ENCODE results near the gene OTUB1. TPM values are rescaled to one million over a fixed set of nuclear protein-coding genes. Genes with fewer than 3 reads are reported as not detected.

Gene OTUB1, protein sequence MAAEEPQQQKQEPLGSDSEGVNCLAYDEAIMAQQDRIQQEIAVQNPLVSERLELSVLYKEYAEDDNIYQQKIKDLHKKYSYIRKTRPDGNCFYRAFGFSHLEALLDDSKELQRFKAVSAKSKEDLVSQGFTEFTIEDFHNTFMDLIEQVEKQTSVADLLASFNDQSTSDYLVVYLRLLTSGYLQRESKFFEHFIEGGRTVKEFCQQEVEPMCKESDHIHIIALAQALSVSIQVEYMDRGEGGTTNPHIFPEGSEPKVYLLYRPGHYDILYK
- total RNA-seq = 111 and 141 TPM in 2 replicates

DNA sequence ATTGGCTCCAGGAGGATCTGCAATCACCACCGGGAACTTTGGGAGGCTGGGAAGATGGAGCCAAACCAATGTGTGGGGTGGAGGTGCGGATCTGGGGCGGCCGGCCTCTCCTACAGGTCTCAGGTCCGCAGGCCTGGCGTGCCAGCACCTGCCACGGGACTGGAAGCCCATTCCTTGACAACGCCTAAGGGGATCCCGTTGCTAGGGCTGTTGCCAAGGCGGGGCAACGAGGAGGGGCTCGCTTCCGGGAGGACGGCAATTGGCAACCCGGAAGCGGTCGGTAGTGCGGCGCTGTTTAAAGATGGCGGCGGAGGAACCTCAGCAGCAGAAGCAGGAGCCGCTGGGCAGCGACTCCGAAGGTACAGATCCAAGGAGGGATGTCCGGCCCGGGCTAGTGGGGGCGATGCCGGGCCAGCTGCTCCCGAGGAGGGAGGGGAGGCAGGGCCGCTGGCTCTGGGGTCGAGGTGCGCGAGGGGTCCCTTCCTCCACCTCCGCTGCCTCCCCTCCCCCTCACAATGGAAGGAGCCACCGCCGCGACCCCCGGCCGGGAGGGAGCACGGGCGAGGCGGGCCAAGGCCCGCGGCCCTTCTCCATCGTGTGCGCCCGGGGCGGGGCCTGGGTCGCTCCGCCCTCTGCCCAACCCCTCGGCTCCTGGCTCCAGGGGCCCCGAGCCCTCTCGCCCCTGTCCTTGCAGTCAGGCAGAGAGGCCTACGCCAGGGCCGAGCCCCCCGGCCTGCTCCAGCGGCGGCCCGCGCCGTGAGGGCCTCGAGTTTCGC, at the start of gene OTUB1:
Gene OTUB1, plus strand, starts transcription at position 283 of the 776 bp plus-strand sequence. Its CDS starts 19 bp downstream, at position 302.

DNA sequence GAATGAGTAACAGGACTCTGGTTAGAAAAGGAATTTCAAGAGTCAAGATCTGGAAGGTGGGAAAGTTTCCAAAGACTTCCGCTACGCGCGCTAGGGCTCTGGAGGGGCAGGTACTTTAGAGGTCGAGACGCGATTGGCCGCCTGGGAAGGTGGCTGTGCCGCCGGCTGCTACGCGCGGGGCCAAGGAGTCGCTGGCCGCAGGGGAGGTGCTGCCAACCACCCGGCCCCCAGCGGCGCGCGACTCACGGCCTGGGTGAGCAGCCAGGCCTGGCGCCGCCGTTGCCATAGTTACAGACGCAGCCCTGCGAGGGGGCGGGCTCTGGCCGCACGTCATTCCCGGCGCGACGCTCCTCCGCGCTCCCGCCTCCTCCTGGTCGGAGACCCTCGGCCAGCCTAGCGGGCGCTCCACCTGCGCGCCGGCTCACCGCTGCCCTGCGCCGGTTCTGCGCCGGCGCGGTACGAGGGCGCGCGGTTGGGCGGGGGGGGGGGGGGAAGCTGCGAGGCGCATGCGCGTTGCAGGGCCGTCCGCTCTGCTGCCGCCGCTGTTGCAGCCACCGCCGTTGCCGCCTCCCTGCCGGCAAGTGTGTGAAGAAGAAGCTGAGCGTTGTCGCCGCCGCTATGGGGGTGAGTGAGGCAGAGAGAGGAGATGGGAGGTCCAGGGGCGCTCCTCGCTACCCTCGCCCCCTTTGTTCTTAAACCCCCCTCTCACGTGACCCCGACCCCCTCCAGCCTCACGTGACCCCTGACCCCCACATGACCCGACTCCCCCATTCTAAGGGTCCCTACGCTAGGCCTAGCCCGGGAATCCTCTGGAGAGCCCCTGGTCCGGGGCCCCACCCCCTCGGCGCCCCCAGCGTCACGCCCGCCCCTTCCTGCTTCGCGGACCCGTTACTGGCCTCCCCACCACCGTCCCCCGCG, 47.5 kb upstream of the OTUB1 start, which contains the start of gene NAA40:
Gene NAA40, plus strand, starts transcription at position 524 of the 918 bp plus-strand sequence. Its CDS starts 95 bp downstream, at position 619.

DNA sequence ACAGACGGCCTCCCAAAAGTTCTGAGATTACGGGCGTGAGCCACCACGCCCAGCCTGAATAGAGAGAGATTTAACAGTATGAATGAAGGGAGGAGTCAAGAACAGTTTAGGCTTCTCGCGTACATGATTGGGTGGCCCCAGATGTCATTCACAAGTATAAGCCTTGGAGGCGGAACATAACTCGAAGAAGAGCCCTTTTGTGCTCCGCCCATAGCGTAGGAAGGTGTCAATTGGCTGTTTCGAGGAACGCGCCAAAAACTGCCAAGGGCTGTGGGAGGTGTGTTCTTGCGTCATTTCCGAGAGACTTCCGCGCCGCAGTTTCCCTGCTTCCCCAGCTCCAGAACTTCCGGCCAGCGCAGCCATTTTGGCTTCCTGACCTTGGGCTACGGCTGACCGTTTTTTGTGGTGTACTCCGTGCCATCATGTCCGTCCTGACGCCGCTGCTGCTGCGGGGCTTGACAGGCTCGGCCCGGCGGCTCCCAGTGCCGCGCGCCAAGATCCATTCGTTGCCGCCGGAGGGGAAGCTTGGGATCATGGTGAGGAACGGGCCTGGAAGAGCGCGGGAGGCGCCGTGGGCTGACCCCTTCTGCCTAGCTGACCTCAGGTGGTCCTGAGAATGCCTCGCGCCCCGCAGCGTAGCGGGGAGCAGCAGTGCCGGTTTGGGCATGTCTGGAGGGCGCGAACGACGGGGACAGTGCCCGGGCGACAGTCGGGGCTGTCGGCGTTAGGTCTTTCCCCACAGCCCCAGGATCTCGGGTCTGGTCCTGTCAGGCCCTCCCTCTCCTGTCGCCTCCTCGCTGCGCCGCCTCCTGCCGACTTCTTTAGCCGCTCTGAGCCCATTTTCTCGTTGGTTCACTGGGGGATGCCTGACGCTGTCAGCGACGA, 11.7 kb upstream of the OTUB1 start, which contains the start of gene COX8A:
Gene COX8A, plus strand, starts transcription at position 362 of the 885 bp plus-strand sequence. Its CDS starts 61 bp downstream, at position 423.

DNA sequence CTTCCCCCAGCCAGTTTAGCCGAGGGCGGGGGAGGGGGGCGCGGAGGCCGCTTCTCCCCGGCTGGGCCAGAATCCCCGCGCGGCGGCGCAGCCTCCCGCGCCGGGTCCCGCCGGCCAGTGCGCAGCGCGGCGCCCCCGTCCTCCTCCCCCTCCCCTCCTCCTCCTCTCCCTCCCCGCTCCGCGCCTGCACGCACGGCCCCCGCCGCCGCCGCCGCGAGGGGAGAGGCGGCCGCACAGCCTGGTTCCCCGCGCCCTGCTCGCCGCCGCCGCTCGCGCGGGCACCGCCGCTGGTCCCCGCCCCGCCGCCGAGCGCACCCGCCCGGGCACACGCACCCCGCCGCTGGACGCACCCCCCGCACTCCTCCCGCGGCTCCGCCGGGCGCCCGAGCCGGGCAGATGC, 49.3 kb downstream of the OTUB1 start, which contains the start of gene FLRT1:
Gene FLRT1, plus strand, starts transcription at position 356 of the 400 bp plus-strand sequence. CDS start 80,337 bp downstream, outside the sequence.

Other genes starting within 250 kb of the OTUB1 start
- 8.8 and 44.0 TPM in 2 replicates for gene ZFTA, start 217.7 kb upstream of the OTUB1 start, total RNA-seq
- 24.4 and 31.0 TPM in 2 replicates for gene SPINDOC, start 173.0 kb upstream of the OTUB1 start, total RNA-seq
- gene MARK2, start 147.3 kb upstream of the OTUB1 start, total RNA-seq = 15.4 and 16.0 TPM in 2 replicates
- 6.9 and 10.9 TPM in 2 replicates for gene RCOR2, start 69.3 kb upstream of the OTUB1 start, total RNA-seq
- gene NAA40, start 47.4 kb upstream of the OTUB1 start, total RNA-seq = 7.0 and 12.5 TPM in 2 replicates
- 346 and 593 TPM in 2 replicates for gene COX8A, start 11.8 kb upstream of the OTUB1 start, total RNA-seq
- gene FLRT1, start 49.5 kb downstream of the OTUB1 start, total RNA-seq = 0.26 and 0.56 TPM in 2 replicates
- 18.4 and 41.7 TPM in 2 replicates for gene MACROD1, start 179.7 kb downstream of the OTUB1 start, total RNA-seq
- gene STIP1, start 199.7 kb downstream of the OTUB1 start, total RNA-seq = 138 and 185 TPM in 2 replicates
- 3.6 and 8.5 TPM in 2 replicates for gene FERMT3, start 220.3 kb downstream of the OTUB1 start, total RNA-seq
- 64.4 and 82.9 TPM in 2 replicates for gene TRPT1, start 239.7 kb downstream of the OTUB1 start, total RNA-seq
- gene NUDT22, start 239.8 kb downstream of the OTUB1 start, total RNA-seq = 39.0 and 63.1 TPM in 2 replicates
- gene DNAJC4, start 244.1 kb downstream of the OTUB1 start, total RNA-seq = 18.0 and 40.4 TPM in 2 replicates
- 48.2 and 62.8 TPM in 2 replicates for gene VEGFB, start 248.1 kb downstream of the OTUB1 start, total RNA-seq